Thymus (tissue), 11 donors: ENCODE data around the gene NOX4. TPM values are rescaled to one million over a fixed set of nuclear protein-coding genes. Genes with fewer than 3 reads are reported as not detected.
"Not testable (repeated sequence)": the region's sequence is repeated elsewhere in the genome, so short reads cannot be mapped to it uniquely, and the experiment has no call there.

Experiments
- DNase-seq, 9 donors: peaks; one replicate each; pipeline ENCODE4 v3.0.0-alpha.2; 2013; ENCODE audit warnings: low spot score in 9 of 9, low read depth in 6 of 9, missing footprints in 1 of 9
- H3K27ac ChIP-seq, 2 donors: one replicate each; pipeline ENCODE4 v1.5.1; 2013; ENCODE audit warnings: control low read depth in 1 of 2, low read depth in 1 of 2, low read length in 1 of 2, mild to moderate bottlenecking in 1 of 2, moderate library complexity in 1 of 2
- H3K27me3 ChIP-seq, 2 donors: one replicate each; pipeline ENCODE4 v1.5.1; 2013; ENCODE audit warnings: low read length in 1 of 2; ENCODE audit not compliant: control insufficient read depth in 2 of 2, insufficient read depth in 1 of 2
- H3K36me3 ChIP-seq, 2 donors: one replicate each; pipeline ENCODE4 v1.5.1; 2013; ENCODE audit warnings: low read length in 1 of 2, mild to moderate bottlenecking in 1 of 2, moderate library complexity in 1 of 2; ENCODE audit not compliant: control insufficient read depth in 2 of 2, insufficient read depth in 2 of 2
- H3K4me1 ChIP-seq, 2 donors: one replicate each; pipeline ENCODE4 v1.5.1; 2013; ENCODE audit warnings: low read length in 2 of 2; ENCODE audit not compliant: control insufficient read depth in 2 of 2, insufficient read depth in 2 of 2
- H3K4me3 ChIP-seq, 2 donors: one replicate each; pipeline ENCODE4 v1.5.1; 2013; ENCODE audit warnings: low read length in 2 of 2, control low read depth in 1 of 2, mild to moderate bottlenecking in 1 of 2
- H3K9me3 ChIP-seq, 2 donors: one replicate each; pipeline ENCODE4 v1.5.1; 2013; ENCODE audit warnings: low read length in 1 of 2, mild to moderate bottlenecking in 1 of 2; ENCODE audit not compliant: control insufficient read depth in 2 of 2, insufficient read depth in 1 of 2
- WGBS: extraction: QIAGEN DNeasy Blood & Tissue Kit; methylation state at CpG from one replicate; pipeline ENCODE4 v1.1.7; 2013; 5-methylcytosine and 5-hydroxymethylcytosine counted together
- polyA plus RNA-seq: library from polyadenylated mRNA; stranded (reverse); fragments of 200-250 nt; gene quantifications from one replicate; pipeline ENCODE4 v1.2.3, GENCODE V29; 2013
- total RNA-seq: library from RNA; stranded (reverse); fragments of 120-200 nt; gene quantifications from one replicate; pipeline ENCODE4 v1.2.4, GENCODE V29; 2013
- donor health status: healthy.

NOX4 gene
- total and polyA plus RNA-seq, 2 donors = 0.80 to 6.8 TPM

DNA sequence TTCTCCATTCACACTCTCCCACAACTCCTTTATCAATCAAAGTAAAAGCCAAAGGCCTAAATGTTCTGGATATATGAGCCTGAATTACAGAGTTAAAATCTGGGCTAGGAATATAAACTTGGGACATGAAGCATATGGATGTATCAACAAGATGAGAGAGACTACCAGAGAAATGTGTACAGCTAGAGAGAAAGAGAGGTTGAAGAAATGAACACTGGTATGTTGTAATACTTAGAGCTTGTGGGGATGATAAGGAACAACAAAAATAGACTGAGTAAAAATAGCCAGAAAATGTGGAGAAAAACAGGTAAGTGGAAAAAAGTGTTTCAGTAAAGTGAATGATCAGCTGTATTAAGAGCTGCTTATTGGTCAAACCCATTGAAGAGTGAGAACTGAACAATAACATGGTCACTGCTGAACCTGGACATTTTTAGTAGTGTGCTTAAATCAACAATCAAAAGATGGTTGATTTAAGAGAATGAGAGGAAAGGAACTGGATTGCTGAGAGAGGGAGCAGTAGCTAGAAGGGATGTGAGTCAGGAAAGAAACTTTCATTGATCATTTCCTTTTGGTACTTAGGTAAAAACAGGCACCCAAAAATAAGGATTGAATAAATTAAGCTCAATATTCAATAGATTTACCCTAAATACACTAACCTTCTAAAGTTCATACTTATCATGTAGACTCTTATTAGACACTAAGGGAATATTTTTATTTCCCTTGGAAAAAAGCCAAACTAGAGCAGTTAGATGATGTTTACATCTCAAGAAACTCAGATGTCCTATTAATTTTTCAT, 111.0 kb downstream of the NOX4 start:
- not testable (repeated sequence) for H3K36me3 ChIP-seq, H3K9me3 ChIP-seq, DNase-seq, H3K27me3 ChIP-seq, H3K27ac ChIP-seq, H3K4me3 ChIP-seq, H3K4me1 ChIP-seq

DNA sequence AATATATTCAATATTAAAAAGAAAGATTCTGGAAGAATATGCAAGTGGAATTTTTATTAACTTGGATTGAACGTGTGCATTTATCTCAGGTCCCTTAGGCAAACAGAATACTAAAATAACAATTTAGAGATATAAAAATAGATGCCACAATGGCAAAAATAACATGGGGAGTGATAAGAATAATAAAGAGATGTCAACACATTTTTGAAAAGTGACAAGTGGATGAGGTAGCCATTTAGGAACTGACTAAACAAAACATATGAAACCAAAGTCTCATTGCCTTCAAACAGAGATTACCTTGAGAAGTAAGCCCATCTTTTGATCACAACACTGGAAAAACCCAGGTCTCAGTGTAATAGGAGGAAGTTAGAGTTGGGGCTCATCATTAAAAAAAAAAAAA, 112.2 kb downstream of the NOX4 start:
- not testable (repeated sequence) for DNase-seq
- 94% methylated on average over 1 of the region's 1 CpG for WGBS

DNA sequence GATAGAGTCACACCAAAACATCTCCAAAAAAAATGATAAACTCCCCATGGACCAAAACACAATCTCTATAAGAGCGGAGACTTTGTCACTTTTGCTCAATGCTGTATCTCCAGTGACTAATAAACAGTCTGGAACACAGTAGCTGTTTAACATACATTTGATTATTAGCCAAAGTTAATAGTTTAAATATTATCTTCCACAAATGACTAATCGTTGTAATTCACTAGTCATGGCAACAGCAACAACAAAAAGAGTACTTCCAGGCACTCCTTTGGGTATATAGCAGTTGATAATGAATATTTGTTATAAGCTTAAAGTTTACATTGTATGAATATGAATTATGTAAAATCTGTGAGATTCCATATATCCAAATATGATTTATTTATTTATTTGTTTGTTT, 121.8 kb downstream of the NOX4 start:
- not testable (repeated sequence) for H3K4me3 ChIP-seq, H3K27me3 ChIP-seq, H3K36me3 ChIP-seq, H3K4me1 ChIP-seq, H3K9me3 ChIP-seq, H3K27ac ChIP-seq, DNase-seq
- WGBS = 92% methylated on average over 2 of the region's 2 CpGs

More for the DNA sequence above, 112.2 kb downstream of the NOX4 start:
- not testable (repeated sequence) for H3K4me1 ChIP-seq, H3K27me3 ChIP-seq, H3K4me3 ChIP-seq, H3K36me3 ChIP-seq, H3K27ac ChIP-seq, H3K9me3 ChIP-seq

DNA sequence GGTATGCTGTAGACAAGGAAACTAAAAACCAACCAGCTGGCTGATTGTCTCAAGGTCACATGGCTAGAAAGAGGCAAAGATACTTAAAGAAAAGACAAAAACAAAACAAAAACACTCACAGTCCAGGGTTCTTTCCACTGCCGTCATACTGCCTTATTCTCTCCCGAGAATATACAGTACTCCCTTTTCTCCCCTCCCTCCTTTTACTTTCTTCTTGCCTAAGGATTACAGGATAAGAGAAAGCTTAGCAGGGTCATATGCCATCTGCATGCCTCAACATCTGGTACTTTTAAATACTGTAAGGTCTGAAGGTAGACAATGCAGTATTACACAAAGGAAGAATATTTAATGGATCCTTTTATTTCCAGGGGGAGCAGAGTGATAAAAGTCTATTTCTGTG, 126.3 kb downstream of the NOX4 start:
- H3K9me3 ChIP-seq, H3K27me3 ChIP-seq, DNase-seq, H3K4me1 ChIP-seq, H3K36me3 ChIP-seq, H3K4me3 ChIP-seq, H3K27ac ChIP-seq: not testable (repeated sequence)
- 85% methylated on average over 2 of the region's 2 CpGs for WGBS

DNA sequence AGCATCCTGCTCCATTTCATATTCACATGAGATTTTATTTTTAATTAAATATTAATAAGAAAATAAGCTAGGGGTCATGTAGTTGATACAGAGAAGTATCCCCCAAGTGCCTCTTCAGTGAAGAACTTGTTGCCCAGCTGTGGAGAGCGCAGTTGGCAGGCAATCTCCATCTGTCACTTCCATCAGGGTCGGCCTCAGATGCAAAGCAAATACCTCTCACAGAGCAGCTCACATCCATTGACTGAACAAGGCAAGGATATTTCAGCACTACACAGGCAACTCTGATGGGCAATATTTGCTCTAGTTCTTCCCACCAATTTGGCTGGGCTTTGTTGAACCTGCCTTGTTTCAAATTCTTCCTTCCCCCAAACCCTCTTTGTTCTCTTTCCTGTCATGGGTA, 129.4 kb downstream of the NOX4 start:
- no peak overlapping the region for H3K27ac ChIP-seq
- no peaks in the 10 kb centered on the region for H3K9me3 ChIP-seq
- no peaks in the 10 kb centered on the region for H3K36me3 ChIP-seq
- H3K4me1 ChIP-seq = no peaks in the 10 kb centered on the region
- 86% methylated on average over 2 of the region's 2 CpGs for WGBS
- H3K27me3 ChIP-seq = no peaks in the 10 kb centered on the region
- no peak overlapping the region for H3K4me3 ChIP-seq
- DNase-seq = no peak

DNA sequence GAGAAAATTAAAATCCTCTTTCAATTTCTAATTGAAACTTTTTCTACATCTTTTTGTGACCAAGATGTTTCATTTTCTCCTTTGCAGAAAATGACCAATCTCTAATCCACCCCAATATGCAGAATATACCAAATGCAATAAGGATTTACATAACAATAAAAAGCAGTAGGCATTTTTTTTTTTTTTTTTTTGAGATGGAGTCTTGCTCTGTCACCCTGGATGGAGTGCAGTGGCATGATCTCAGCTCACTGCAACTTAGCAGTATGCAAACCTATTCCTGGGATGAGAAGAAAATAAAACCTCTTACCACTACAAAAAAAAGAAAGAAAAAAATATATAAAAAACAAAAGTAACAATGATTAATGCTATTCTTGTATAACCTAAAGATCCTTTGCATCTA, 132.0 kb downstream of the NOX4 start:
- not testable (repeated sequence) for H3K36me3 ChIP-seq, DNase-seq, H3K9me3 ChIP-seq, H3K27ac ChIP-seq, H3K27me3 ChIP-seq, H3K4me1 ChIP-seq, H3K4me3 ChIP-seq

DNA sequence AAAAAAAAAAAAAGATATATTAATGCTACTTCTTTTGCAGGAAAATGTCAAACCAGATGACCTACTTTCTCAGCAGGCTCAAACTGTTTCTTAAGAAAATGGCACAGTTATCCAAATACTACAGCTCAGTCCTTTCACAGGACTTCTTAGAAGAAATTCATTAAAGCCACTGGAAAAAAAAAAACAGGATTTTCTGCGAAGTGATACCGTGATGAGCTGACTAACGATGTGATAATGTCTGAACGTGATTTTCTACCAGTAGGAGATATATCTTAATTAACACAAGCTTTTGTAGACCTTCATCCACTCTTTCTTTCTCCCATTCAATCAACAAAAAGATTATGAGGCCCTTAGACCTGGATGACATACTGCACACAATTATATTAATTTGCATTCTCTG, 132.4 kb downstream of the NOX4 start:
- Histone ChIP-seq H3K27ac (no peak overlapping the region), H3K4me3 (no peak overlapping the region), H3K4me1 (no peaks in the 10 kb centered on the region), H3K9me3 (no peaks in the 10 kb centered on the region), H3K36me3 (no peaks in the 10 kb centered on the region), H3K27me3 (no peaks in the 10 kb centered on the region)
- WGBS = 64% methylated on average over 4 of the region's 4 CpGs
- DNase-seq = no peak

DNA sequence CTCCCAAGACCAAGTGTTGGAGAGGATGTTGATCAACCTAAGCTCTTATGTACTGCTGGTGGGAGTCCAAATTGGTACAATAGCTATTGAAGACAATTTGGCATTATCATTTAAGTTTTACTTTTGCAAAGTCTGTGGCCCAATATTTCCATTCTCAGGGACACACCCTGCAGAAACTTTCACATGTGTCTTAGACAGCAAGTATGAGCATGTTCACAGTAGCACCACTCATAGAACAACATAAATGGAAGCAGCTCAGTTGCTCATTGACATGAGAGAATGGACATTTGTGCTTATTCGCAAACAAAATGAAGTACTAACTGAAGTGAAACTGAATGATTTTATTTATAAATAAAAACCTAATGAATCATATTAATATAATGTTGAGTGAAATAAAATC, 135.5 kb downstream of the NOX4 start:
- WGBS = 95% methylated on average over 1 of the region's 1 CpG

DNA sequence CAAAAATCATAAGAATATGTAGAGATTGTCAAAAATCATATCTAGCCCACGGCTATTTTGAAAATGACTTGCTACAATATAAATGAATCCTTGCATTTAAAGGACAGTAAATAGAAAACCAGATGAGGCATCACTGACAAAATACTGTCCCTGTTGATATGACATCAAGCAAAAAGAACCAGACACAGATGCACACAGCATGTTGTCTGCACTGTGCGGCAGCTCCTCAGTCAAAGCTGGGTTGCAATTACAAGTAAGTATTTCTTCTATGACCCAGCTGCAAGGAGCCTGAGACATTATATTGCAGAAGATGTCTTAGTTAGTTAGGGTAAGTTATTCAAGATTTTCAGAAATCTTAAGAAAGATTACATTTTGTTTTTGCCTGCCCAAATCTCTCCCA, 136.7 kb downstream of the NOX4 start:
- not testable (repeated sequence) for H3K4me3 ChIP-seq, H3K4me1 ChIP-seq, H3K27ac ChIP-seq, H3K9me3 ChIP-seq, H3K36me3 ChIP-seq, DNase-seq, H3K27me3 ChIP-seq
- WGBS = 92% methylated on average over 2 of the region's 2 CpGs

More for the DNA sequence above, 135.5 kb downstream of the NOX4 start:
- no peaks in the 10 kb centered on the region for H3K4me1 ChIP-seq
- no peak overlapping the region for H3K4me3 ChIP-seq
- DNase-seq = no peak
- no peaks in the 10 kb centered on the region for H3K36me3 ChIP-seq
- H3K27ac ChIP-seq = no peak overlapping the region
- H3K9me3 ChIP-seq = no peaks in the 10 kb centered on the region
- no peaks in the 10 kb centered on the region for H3K27me3 ChIP-seq
